Parathyroid adenoma (tissue), 2 donors: Measurements from ENCODE around the gene SLC41A3.

ENCODE experiments used
- H2AFZ ChIP-seq: fragments of 300-600 bp; sonication (generic); one replicate; pipeline ENCODE4 v1.7.0; 2017; ENCODE audit warnings: antibody characterized with exemption, mild to moderate bottlenecking
- H3K27ac ChIP-seq: fragments of 300-600 bp; sonication (generic); one replicate; pipeline ENCODE4 v1.7.0; 2017
- H3K27me3 ChIP-seq: fragments of 300-600 bp; sonication (generic); one replicate; pipeline ENCODE4 v1.7.0; 2017; ENCODE audit warnings: low read length; ENCODE audit not compliant: control insufficient read depth, insufficient read depth
- H3K36me3 ChIP-seq: fragments of 300-600 bp; sonication (generic); one replicate; pipeline ENCODE4 v1.7.0; 2017; ENCODE audit warnings: low read length; ENCODE audit not compliant: control insufficient read depth, insufficient read depth
- H3K4me1 ChIP-seq: fragments of 300-600 bp; sonication (generic); one replicate; pipeline ENCODE4 v1.7.0; 2017; ENCODE audit warnings: control low read depth
- H3K4me2 ChIP-seq: fragments of 300-600 bp; sonication (generic); one replicate; pipeline ENCODE4 v1.7.0; 2017; ENCODE audit warnings: low read length
- H3K4me3 ChIP-seq: fragments of 300-600 bp; sonication (generic); one replicate; pipeline ENCODE4 v1.7.0; 2017; ENCODE audit warnings: low read depth, low read length
- H3K79me2 ChIP-seq: fragments of 300-600 bp; sonication (generic); one replicate; pipeline ENCODE4 v1.7.0; 2017; ENCODE audit warnings: control low read depth
- H3K9ac ChIP-seq: fragments of 300-600 bp; sonication (generic); one replicate; pipeline ENCODE4 v1.7.0; 2017; ENCODE audit warnings: mild to moderate bottlenecking
- H3K9me3 ChIP-seq: fragments of 300-600 bp; sonication (generic); one replicate; pipeline ENCODE4 v1.7.0; 2017; ENCODE audit warnings: low read length; ENCODE audit not compliant: control insufficient read depth
- CTCF ChIP-seq: fragments of 300-600 bp; sonication (generic); IDR thresholded peaks from one replicate; pipeline ENCODE4 v1.7.0; 2017; ENCODE audit warnings: antibody characterized with exemption, mild to moderate bottlenecking
- donor health status: primary hyperparathyroidism.

Gene SLC41A3

GRCh38 chr3:126107203-126107939 lies 23.4 kb upstream of the SLC41A3 start:
- no peaks in the 10 kb centered on the region for H3K9me3 ChIP-seq
- TF ChIP-seq CTCF: no peak
- no peak overlapping the region for H3K9ac ChIP-seq
- no peaks in the 10 kb centered on the region for H3K27me3 ChIP-seq
- H3K4me3 ChIP-seq: no peak overlapping the region
- H2AFZ ChIP-seq: no peak overlapping the region
- no peak overlapping the region for H3K4me2 ChIP-seq
- H3K79me2 ChIP-seq: no peaks in the 10 kb centered on the region
- H3K4me1 ChIP-seq: no peaks in the 10 kb centered on the region
- no peaks in the 10 kb centered on the region for H3K36me3 ChIP-seq
- H3K27ac ChIP-seq: no peak overlapping the region

DNA sequence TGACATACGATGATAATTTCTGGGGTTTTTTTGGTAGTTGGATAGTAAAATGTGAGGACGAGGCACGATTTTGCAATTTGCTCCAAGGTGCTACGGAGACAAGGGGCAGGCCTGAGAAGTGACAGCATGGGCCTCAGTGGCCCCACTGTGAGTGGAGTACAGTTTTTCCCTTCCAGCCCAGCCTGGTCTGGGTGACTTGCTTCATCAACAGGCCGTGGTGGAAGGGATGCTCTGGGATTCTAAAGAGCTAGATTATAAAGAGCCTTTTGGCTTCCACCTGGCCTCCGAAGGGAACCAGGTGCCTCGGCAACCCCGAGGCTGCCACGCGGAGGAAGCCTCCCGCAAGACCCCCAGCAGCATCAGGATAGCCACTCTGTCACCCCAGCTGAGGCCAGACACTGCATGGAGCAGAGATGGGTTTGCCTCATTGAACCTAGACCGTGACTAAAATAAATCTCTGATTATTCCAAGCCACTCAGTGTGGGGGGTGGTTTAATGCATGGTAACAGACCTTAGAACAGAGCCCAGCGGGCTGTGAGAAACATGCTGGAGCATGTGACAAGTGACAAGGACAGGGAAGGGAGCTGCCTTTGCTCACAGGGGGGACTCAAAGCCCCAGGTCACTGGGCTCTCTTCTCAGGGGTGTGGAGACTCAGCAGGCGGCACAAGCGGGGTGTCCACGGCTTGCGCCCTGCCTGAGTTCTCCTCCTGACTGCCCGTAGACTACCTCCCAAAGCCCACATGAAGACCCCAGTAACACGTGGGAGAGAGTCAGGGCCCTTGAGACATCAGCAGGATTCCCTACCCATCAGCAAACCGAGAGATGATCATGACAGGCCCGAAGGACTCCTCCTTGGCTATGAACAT lies 22.6 kb upstream of the SLC41A3 start:
- Histone ChIP-seq H3K4me3 (no peak overlapping the region), H3K79me2 (no peaks in the 10 kb centered on the region), H3K36me3 (no peaks in the 10 kb centered on the region), H3K9me3 (no peaks in the 10 kb centered on the region), H3K4me1 (no peaks in the 10 kb centered on the region), H3K4me2 (no peak overlapping the region), H2AFZ (no peak overlapping the region), H3K27ac (no peak overlapping the region), H3K9ac (no peak overlapping the region), H3K27me3 (no peaks in the 10 kb centered on the region)
- no peak for TF ChIP-seq CTCF

DNA sequence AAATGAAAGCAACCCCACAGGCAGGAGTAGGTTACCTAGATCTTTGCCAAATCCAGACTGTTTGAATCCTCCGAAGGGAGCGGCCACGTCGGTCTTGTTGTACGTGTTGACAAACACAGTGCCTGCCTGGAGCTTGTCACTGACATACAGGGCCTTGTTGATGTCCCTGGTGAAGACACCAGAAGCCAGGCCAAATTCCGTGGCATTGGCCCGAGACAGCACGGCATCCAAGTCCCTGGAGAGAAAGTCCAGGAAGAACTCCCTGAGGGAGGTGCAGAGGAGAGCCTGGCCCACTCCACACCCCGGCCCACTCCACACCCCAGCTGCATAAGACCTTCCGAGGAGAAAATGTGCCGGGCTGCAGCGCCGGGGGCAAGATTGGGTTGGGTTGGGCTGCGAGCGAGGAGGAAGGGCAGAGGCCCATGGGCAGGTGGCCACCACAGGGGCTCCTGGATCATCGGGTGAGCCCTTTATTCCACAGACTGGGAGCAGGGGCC lies 21.8 kb upstream of the SLC41A3 start:
- Histone ChIP-seq H3K4me3 (no peak overlapping the region), H2AFZ (no peak overlapping the region), H3K9ac (no peak overlapping the region), H3K9me3 (no peaks in the 10 kb centered on the region), H3K4me2 (no peak overlapping the region), H3K36me3 (no peaks in the 10 kb centered on the region), H3K79me2 (no peaks in the 10 kb centered on the region), H3K27ac (no peak overlapping the region), H3K4me1 (no peaks in the 10 kb centered on the region), H3K27me3 (no peaks in the 10 kb centered on the region)
- no peak for TF ChIP-seq CTCF

GRCh38 chr3:126104742-126105605 lies 21.1 kb upstream of the SLC41A3 start:
- H3K27ac ChIP-seq: no peak overlapping the region
- TF ChIP-seq CTCF: no peak

More at GRCh38 chr3:126104742-126105605, 21.1 kb upstream of the SLC41A3 start:
- no peaks in the 10 kb centered on the region for H3K27me3 ChIP-seq
- no peaks in the 10 kb centered on the region for H3K79me2 ChIP-seq
- H3K9ac ChIP-seq: no peak overlapping the region
- no peak overlapping the region for H2AFZ ChIP-seq
- H3K4me3 ChIP-seq: no peak overlapping the region
- H3K4me2 ChIP-seq: no peak overlapping the region
- no peaks in the 10 kb centered on the region for H3K9me3 ChIP-seq
- H3K36me3 ChIP-seq: no peaks in the 10 kb centered on the region
- H3K4me1 ChIP-seq: no peaks in the 10 kb centered on the region
